Neuron (in vitro differentiated cells): Measurements from ENCODE around the gene C6orf141.

Experiments
- H2AFZ ChIP-seq: one replicate; pipeline ENCODE4 v1.6.1; 2013; ENCODE audit warnings: low read depth, mild to moderate bottlenecking, inconsistent platforms, low read length, moderate library complexity
- H3K27me3 ChIP-seq: one replicate; pipeline ENCODE4 v1.6.1; 2013; ENCODE audit warnings: low read length; ENCODE audit not compliant: insufficient read depth
- H3K36me3 ChIP-seq: one replicate; pipeline ENCODE4 v1.6.1; 2013; ENCODE audit warnings: low read length; ENCODE audit not compliant: insufficient read depth
- H3K4me1 ChIP-seq: one replicate; pipeline ENCODE4 v1.6.1; 2013; ENCODE audit warnings: low read length; ENCODE audit not compliant: insufficient read depth
- H3K4me3 ChIP-seq: 2 replicates; pipeline ENCODE4 v1.5.1; 2013; ENCODE audit warnings: mild to moderate bottlenecking, low read length, moderate library complexity
- H3K9me3 ChIP-seq: one replicate; pipeline ENCODE4 v1.6.1; 2013; ENCODE audit warnings: low read length

Gene C6orf141

GRCh38 chr6:49524541-49524940 lies 25.9 kb upstream of the C6orf141 start:
- H3K4me1 ChIP-seq = no peaks in the 10 kb centered on the region
- H3K4me3 ChIP-seq = no peak overlapping the region
- H3K36me3 ChIP-seq = no peaks in the 10 kb centered on the region
- no peaks in the 10 kb centered on the region for H3K9me3 ChIP-seq
- H3K27me3 ChIP-seq = no peaks in the 10 kb centered on the region
- H2AFZ ChIP-seq = no peak overlapping the region

- no peaks in the 10 kb centered on the region for H3K36me3 ChIP-seq
- H3K4me1 ChIP-seq = no peaks in the 10 kb centered on the region
Observed at GRCh38 chr6:49526598-49526997, 23.9 kb upstream of the C6orf141 start.

GRCh38 chr6:49527320-49527719 lies 23.1 kb upstream of the C6orf141 start:
- H3K27me3 ChIP-seq = no peaks in the 10 kb centered on the region
- no peak overlapping the region for H2AFZ ChIP-seq

More at GRCh38 chr6:49526598-49526997, 23.9 kb upstream of the C6orf141 start:
- no peaks in the 10 kb centered on the region for H3K27me3 ChIP-seq
- H3K9me3 ChIP-seq = no peaks in the 10 kb centered on the region
- H3K4me3 ChIP-seq = no peak overlapping the region
- H2AFZ ChIP-seq = no peak overlapping the region

GRCh38 chr6:49528571-49528970 lies 21.9 kb upstream of the C6orf141 start:
- no peaks in the 10 kb centered on the region for H3K4me1 ChIP-seq
- H3K36me3 ChIP-seq = no peaks in the 10 kb centered on the region
- no peak overlapping the region for H3K4me3 ChIP-seq
- no peaks in the 10 kb centered on the region for H3K9me3 ChIP-seq
- no peak overlapping the region for H2AFZ ChIP-seq
- no peaks in the 10 kb centered on the region for H3K27me3 ChIP-seq

More at GRCh38 chr6:49527320-49527719, 23.1 kb upstream of the C6orf141 start:
- H3K9me3 ChIP-seq = no peaks in the 10 kb centered on the region
- no peaks in the 10 kb centered on the region for H3K36me3 ChIP-seq
- no peaks in the 10 kb centered on the region for H3K4me1 ChIP-seq
- no peak overlapping the region for H3K4me3 ChIP-seq

GRCh38 chr6:49530141-49530776 lies 20.2 kb upstream of the C6orf141 start:
- Histone ChIP-seq H3K9me3 (no peaks in the 10 kb centered on the region), H3K4me3 (no peak overlapping the region), H3K36me3 (no peaks in the 10 kb centered on the region), H3K4me1 (no peaks in the 10 kb centered on the region), H3K27me3 (no peaks in the 10 kb centered on the region), H2AFZ (no peak overlapping the region)

GRCh38 chr6:49531774-49532569 lies 18.5 kb upstream of the C6orf141 start:
- H3K4me3 ChIP-seq = no peak overlapping the region
- no peaks in the 10 kb centered on the region for H3K36me3 ChIP-seq
- H2AFZ ChIP-seq = no peak overlapping the region
- no peaks in the 10 kb centered on the region for H3K4me1 ChIP-seq
- H3K9me3 ChIP-seq = no peaks in the 10 kb centered on the region
- H3K27me3 ChIP-seq = no peaks in the 10 kb centered on the region

DNA sequence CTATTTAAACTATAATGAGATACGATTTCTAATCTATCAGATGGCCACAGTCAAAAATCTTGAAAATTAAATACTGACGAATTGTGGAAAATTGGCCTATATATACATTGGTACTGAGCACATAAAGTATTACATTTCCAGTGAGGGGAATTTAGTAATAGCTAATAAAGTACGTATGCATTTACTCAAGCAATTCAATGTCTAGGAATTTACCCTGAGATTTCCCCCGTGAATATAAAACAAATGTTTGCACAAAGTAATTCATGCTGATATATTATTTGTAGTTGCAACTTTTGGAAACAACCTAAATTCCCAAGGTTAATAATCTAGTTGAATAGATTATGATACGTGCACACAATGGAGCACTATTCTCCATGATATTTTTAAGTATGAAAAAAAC lies 14.7 kb upstream of the C6orf141 start:
- no peaks in the 10 kb centered on the region for H3K9me3 ChIP-seq

DNA sequence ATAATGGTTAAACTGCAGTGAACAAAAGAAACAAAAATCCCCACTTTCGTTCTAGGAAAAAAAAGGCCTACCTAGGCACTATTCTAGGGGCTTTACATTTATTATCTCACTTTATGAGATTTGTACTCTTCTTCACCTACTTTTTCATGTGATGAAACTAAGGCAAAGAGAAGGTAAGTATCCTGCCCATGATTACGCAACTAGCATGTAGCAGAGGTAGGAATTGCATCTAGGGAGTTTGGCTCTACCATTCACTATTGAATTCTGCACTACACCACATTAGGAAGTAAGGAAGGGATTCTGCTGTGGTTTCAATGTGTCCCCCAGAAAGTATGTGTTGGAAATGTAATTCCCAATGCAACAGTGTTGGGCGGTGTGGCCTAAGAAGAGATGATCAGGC lies 11.4 kb upstream of the C6orf141 start:
- no peaks in the 10 kb centered on the region for H3K4me1 ChIP-seq
- no peak overlapping the region for H3K4me3 ChIP-seq
- H3K27me3 ChIP-seq = no peaks in the 10 kb centered on the region
- no peak overlapping the region for H2AFZ ChIP-seq
- H3K36me3 ChIP-seq = no peaks in the 10 kb centered on the region
- H3K9me3 ChIP-seq = no peaks in the 10 kb centered on the region

More for the DNA sequence above, 14.7 kb upstream of the C6orf141 start:
- Histone ChIP-seq H3K4me1 (no peaks in the 10 kb centered on the region), H2AFZ (no peak overlapping the region), H3K36me3 (no peaks in the 10 kb centered on the region), H3K27me3 (no peaks in the 10 kb centered on the region), H3K4me3 (no peak overlapping the region)

DNA sequence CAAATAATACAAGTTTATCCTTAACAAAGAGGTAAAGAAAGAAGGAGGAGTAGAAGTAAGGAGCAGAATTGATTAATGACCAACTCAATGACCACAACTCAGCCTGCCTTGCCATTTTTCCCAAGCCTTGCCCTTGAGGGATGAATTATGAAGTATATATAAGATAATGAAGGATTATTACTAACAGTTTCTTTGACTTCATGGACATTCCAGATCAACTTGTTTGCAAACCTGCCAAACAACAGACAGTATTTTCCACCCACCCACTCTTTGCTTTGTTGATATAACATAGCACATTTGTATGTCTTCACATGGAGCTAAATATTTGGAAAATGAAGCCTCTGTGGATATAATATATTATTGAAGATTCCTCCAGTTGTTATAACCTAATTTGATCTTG lies 9.9 kb upstream of the C6orf141 start:
- Histone ChIP-seq H3K4me1 (no peaks in the 10 kb centered on the region), H3K27me3 (no peaks in the 10 kb centered on the region), H3K36me3 (no peaks in the 10 kb centered on the region), H3K9me3 (no peaks in the 10 kb centered on the region), H3K4me3 (no peak overlapping the region), H2AFZ (no peak overlapping the region)

- Histone ChIP-seq H3K9me3 (no peaks in the 10 kb centered on the region), H3K4me3 (no peak overlapping the region), H3K36me3 (no peaks in the 10 kb centered on the region), H2AFZ (no peak overlapping the region), H3K27me3 (no peaks in the 10 kb centered on the region), H3K4me1 (no peaks in the 10 kb centered on the region)
Observed at GRCh38 chr6:49541210-49541724, 9.2 kb upstream of the C6orf141 start.

GRCh38 chr6:49541936-49542335 lies 8.5 kb upstream of the C6orf141 start:
- no peak overlapping the region for H2AFZ ChIP-seq
- no peak overlapping the region for H3K4me3 ChIP-seq
- no peaks in the 10 kb centered on the region for H3K36me3 ChIP-seq
- no peaks in the 10 kb centered on the region for H3K27me3 ChIP-seq
- no peaks in the 10 kb centered on the region for H3K9me3 ChIP-seq
- H3K4me1 ChIP-seq = no peaks in the 10 kb centered on the region

DNA sequence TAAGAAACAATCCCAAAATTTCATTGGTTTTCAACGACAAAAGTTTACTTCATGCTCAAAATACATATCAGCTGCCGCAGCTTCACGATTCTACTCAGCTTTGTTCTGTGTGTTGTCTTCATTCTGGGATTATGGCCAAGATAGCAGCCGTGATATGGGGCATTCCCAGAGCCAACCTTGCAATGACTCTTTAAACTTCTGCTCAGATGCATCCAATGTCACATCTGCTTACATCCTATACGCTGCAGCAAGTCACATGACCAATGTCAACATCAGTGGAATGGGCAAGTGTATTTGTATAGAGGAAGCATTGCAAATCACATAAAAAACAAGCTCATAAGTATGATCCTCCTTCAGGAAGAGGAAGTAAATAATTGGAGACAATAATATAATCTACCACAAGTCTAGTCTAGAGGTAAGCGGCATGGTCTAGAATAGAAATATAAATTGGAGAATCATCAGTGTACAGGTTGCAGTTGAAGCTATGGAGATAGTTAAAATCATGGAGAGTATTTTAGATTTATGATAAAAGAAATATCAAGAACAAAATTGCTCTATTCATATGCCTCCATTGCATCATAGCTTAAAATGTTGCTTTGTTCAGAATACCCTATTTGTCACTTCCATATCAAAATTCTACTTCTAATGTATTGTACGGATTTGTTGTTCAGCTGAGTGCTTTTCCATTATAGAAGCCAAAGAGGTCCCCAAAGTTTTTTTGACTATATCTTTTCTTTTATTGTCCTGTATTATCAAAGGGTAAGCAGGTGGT lies 7.2 kb upstream of the C6orf141 start:
- Histone ChIP-seq H3K36me3 (no peaks in the 10 kb centered on the region), H2AFZ (no peak overlapping the region), H3K9me3 (no peaks in the 10 kb centered on the region), H3K27me3 (peaks cover 4% of the 10 kb centered on the region), H3K4me3 (no peak overlapping the region), H3K4me1 (no peaks in the 10 kb centered on the region)

- Histone ChIP-seq H3K36me3 (no peaks in the 10 kb centered on the region), H3K9me3 (no peaks in the 10 kb centered on the region), H3K27me3 (peaks cover 25% of the 10 kb centered on the region), H3K4me1 (no peaks in the 10 kb centered on the region), H3K4me3 (no peak overlapping the region), H2AFZ (no peak overlapping the region)
Observed at GRCh38 chr6:49546331-49546730, 4.1 kb upstream of the C6orf141 start.
